LNCaP clone FGC (cell line): ENCODE results near the gene OR2L13.

Experiments used
- DNase-seq: peaks from one replicate; pipeline ENCODE4 v3.0.0-alpha.2; 2011; ENCODE audit warnings: low read depth
- H3K4me3 ChIP-seq: 2 replicates; pipeline ENCODE4 v1.5.1; 2011; ENCODE audit warnings: mild to moderate bottlenecking, low read depth, low read length, control low read depth
- TF ChIP-seq, protein P1 (sequence below): IDR thresholded peaks from 2 replicates; pipeline ENCODE4 v1.5.1; 2012; ENCODE audit warnings: mild to moderate bottlenecking; ENCODE audit not compliant: control insufficient read depth, insufficient read depth; ENCODE audit errors: extremely low read depth

Gene OR2L13

DNA sequence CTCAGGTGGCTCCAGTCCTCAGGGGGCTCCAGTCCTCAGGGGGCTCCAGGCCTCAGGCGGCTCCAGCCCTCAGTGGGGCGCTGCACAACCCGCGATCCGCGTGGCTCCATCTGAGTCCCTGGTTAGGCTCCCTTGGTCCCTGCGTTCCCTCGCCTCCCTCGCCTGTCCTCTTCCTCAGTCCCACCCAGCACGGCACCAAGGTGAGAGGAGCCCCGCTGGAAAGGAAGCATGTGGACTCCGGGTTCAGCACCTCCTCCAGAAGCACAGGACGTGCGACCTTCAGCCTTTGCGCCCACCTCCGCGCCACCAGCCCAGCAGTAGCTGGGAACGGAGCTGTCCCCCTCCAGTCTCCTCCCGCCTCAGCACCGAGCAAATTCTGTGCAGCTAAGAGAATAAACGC is 41.8 kb downstream of the OR2L13 start:
- TF ChIP-seq, protein P1, sequence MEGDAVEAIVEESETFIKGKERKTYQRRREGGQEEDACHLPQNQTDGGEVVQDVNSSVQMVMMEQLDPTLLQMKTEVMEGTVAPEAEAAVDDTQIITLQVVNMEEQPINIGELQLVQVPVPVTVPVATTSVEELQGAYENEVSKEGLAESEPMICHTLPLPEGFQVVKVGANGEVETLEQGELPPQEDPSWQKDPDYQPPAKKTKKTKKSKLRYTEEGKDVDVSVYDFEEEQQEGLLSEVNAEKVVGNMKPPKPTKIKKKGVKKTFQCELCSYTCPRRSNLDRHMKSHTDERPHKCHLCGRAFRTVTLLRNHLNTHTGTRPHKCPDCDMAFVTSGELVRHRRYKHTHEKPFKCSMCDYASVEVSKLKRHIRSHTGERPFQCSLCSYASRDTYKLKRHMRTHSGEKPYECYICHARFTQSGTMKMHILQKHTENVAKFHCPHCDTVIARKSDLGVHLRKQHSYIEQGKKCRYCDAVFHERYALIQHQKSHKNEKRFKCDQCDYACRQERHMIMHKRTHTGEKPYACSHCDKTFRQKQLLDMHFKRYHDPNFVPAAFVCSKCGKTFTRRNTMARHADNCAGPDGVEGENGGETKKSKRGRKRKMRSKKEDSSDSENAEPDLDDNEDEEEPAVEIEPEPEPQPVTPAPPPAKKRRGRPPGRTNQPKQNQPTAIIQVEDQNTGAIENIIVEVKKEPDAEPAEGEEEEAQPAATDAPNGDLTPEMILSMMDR, result no peak
- no peak for DNase-seq
- no peak overlapping the region for H3K4me3 ChIP-seq

DNA sequence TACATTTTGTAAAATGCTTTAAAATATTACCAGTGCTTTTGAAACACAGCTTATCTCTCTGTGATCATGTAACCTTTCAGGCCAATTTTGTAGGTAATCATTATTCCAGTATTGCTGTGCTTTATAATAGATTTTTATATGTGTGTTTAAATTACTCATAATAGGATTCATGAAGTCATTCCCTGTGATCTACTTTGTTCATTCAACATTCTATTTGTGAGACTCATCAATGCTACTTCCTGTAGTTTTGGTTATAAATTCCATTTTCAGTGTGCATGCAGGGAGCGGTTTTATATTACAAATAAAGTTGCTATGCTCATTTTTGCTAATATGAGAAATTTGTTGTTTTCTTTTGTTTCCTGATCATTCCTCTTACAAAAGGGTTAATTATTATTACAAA is 45.9 kb downstream of the OR2L13 start:
- no peak overlapping the region for H3K4me3 ChIP-seq
- TF ChIP-seq, protein P1, result no peak
- no peak for DNase-seq

DNA sequence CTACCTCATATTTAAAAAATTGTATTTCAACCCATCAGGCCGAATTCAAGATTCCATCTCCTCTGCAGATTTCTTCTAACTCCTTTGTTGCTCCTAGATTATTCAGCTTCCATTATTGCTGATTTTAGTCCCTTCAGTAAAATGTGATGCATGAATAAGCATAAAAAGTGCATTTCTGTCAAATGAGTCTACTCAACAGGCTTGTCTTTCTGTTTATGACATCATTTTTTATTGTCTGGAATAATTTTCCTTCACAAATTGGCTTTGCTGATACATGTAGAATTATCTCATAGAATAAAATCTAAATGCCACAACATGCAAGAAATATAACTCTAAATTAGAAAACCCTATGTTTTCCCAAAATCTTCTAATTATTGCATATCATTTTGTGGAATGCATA is 48.3 kb downstream of the OR2L13 start:
- TF ChIP-seq, protein P1, result no peak
- DNase-seq, result no peak
- no peak overlapping the region for H3K4me3 ChIP-seq

DNA sequence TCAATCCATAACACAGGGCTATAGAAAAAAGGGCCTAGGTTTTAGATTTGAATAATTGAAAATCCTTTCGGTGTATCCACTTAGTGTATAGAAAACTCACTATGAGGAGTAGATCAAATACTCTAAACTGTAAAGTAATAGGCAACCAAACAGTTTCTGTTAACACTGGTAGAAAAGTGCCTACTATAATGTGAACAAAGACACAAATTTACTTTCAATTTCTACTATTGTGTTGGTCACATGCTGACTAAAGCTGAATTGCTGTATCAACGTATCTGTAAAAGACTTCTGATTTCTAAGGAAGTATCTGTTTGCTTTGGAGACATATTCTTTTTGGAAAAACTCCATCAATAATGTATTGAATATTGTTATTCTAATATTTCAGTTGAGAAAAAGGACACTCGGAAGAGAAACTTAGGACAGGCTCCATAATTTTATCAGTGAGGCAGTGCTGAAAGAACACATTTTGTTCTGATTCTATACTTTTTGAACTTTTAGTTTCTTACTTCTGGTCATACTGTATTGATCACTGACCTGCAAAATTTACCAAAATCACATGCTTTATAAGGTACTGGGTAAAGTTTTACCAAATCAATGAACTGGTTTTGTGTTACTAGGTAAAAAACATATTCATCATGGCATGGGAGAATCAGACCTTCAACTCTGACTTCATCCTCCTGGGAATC is 49.7 kb downstream of the OR2L13 start, which contains the start of gene OR2M5:
Gene OR2M5 (plus strand): TSS at position 636 of the 686 bp plus-strand sequence. CDS start 0 bp downstream, at position 636.
- TF ChIP-seq, protein P1, result no peak
- no peak within 1 kb of the TSS for H3K4me3 ChIP-seq
- no peak for DNase-seq
